Body of pancreas (tissue), 4 donors: ENCODE measurements around the gene VWF.

Experiments
- POLR2A ChIP-seq, 3 donors: fragments of 450-650 bp; IDR thresholded peaks; one replicate each; pipeline ENCODE4 v1.6.1; 2016; ENCODE audit warnings: antibody characterized with exemption in 3 of 3, mild to moderate bottlenecking in 2 of 3
- TF ChIP-seq, protein P1 (sequence below), 7 experiments: fragments of 450-650 bp in 4 of 7; fragments of 200-600 bp in 3 of 7; sonication (generic) in 3 of 7; IDR thresholded peaks; one replicate each; pipeline ENCODE4 v1.5.1; 2016 to 2019; ENCODE audit warnings: antibody characterized with exemption in 7 of 7

DNA sequence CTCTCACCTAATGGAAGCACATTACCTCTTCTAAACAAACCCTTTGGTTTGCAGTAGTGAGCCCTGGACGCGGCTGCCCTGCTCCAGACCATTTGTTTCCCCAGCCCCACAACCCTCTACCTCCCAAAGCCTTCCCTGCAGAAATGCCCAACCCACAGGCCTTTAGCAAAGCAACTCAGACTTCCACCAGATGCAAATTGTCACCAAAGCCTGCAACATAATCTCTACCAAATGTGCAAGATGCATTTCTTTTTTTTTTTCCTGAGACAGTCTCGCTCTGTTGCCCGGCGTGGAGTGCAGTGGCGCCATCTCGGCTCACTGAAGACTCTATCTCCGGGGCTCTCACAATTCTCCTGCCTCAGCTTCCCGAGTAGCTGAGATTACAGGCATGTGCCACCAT, 56.2 kb downstream of the VWF start:
- TF ChIP-seq, protein P1, sequence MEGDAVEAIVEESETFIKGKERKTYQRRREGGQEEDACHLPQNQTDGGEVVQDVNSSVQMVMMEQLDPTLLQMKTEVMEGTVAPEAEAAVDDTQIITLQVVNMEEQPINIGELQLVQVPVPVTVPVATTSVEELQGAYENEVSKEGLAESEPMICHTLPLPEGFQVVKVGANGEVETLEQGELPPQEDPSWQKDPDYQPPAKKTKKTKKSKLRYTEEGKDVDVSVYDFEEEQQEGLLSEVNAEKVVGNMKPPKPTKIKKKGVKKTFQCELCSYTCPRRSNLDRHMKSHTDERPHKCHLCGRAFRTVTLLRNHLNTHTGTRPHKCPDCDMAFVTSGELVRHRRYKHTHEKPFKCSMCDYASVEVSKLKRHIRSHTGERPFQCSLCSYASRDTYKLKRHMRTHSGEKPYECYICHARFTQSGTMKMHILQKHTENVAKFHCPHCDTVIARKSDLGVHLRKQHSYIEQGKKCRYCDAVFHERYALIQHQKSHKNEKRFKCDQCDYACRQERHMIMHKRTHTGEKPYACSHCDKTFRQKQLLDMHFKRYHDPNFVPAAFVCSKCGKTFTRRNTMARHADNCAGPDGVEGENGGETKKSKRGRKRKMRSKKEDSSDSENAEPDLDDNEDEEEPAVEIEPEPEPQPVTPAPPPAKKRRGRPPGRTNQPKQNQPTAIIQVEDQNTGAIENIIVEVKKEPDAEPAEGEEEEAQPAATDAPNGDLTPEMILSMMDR (IDR thresholded peaks at IDR 0.05): no peak
- TF ChIP-seq POLR2A (IDR thresholded peaks at IDR 0.05): no peak
